Astrocyte (in vitro differentiated cells and primary cell): ENCODE measurements around the gene DNAH6.

Experiments
- CTCF ChIP-seq: IDR thresholded peaks from 2 replicates; pipeline ENCODE4 v1.5.1; 2011; ENCODE audit warnings: low read depth, mild to moderate bottlenecking, inconsistent platforms, low read length, moderate library complexity; ENCODE audit not compliant: insufficient read depth
- EZH2 ChIP-seq: IDR thresholded peaks from 2 replicates; pipeline ENCODE4 v1.6.1; 2012; ENCODE audit warnings: mild to moderate bottlenecking, low read length, inconsistent platforms; ENCODE audit not compliant: insufficient read depth

DNA sequence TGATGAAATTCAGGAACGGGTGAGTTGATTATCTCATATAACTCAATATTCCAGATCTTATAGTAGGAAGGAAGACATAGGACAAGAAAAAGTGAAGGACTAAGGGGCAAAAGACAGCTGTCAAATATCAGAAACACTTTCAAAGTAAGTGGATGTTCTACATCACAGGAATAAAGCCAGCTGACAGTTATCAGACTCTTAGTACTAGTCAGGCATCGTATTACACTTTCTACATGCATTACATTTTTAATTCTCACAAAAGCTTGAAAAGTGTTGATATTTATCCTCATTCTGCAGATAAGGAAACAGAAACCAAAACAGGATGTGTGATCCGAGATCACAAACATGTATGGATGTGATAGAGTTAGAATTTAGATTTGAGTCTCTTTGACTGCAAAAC is 63.4 kb downstream of the DNAH6 start:
- TF ChIP-seq CTCF (no peak), EZH2 (no peak)
